Gastroesophageal sphincter (tissue), 3 donors: Measurements from ENCODE around the gene KRTAP5-6.
"Not testable (repeated sequence)": the region's sequence is repeated elsewhere in the genome, so short reads cannot be mapped to it uniquely, and the experiment has no call there.

ENCODE experiments used
- CTCF ChIP-seq, 4 experiments: fragments of 200-600 bp in 2 of 4; fragments of 450-650 bp in 2 of 4; sonication (generic) in 1 of 4; IDR thresholded peaks; one replicate each; pipeline ENCODE4 v1.5.1; 2017 to 2019; ENCODE audit warnings: antibody characterized with exemption in 4 of 4, mild to moderate bottlenecking in 2 of 4, moderate library complexity in 2 of 4
- EP300 ChIP-seq: sonication (generic); formaldehyde crosslinking; IDR thresholded peaks from one replicate; pipeline ENCODE4 v1.6.1; 2017; ENCODE audit warnings: antibody characterized with exemption, mild to moderate bottlenecking
- POLR2A ChIP-seq, 2 donors: fragments of 450-650 bp; IDR thresholded peaks; one replicate each; pipeline ENCODE4 v1.6.1; 2017; ENCODE audit warnings: antibody characterized with exemption in 2 of 2, mild to moderate bottlenecking in 2 of 2, moderate library complexity in 1 of 2

GRCh38 chr11:1683216-1683615 is 13.8 kb upstream of the KRTAP5-6 start:
- not testable (repeated sequence) for TF ChIP-seq CTCF (IDR thresholded peaks at IDR 0.05); POLR2A (IDR thresholded peaks at IDR 0.05); EP300
